GM04503 (cell line): ENCODE results near the gene MAPK6.
"Not testable (repeated sequence)": the region's sequence is repeated elsewhere in the genome, so short reads cannot be mapped to it uniquely, and the experiment has no call there.

Source experiments
- DNase-seq: peaks from one replicate; pipeline ENCODE4 v3.0.0-alpha.2; 2012; ENCODE audit warnings: low read depth

Gene MAPK6

GRCh38 chr15:52018693-52019393, at the start of gene MAPK6:
MAPK6 (plus strand) TSS chr15:52019219; CDS start chr15:52046461, 27,242 bp downstream.
- peak; percentile 55 for DNase-seq

- peak; percentile 2 for DNase-seq
Observed at GRCh38 chr15:51969728-51970127, 49.3 kb upstream of the MAPK6 start.

- DNase-seq, result no peak
Observed at GRCh38 chr15:51970132-51970817, 48.7 kb upstream of the MAPK6 start.

- DNase-seq, result no peak
Observed at GRCh38 chr15:51971032-51971374, 48.0 kb upstream of the MAPK6 start.

- DNase-seq, result peak; percentile 89
Observed at GRCh38 chr15:51971375-51972133, 47.5 kb upstream of the MAPK6 start, which contains the start of gene LEO1. LEO1 (minus strand) TSS chr15:51971778; CDS start chr15:51971745, 33 bp downstream.

- no peak for DNase-seq
Observed at GRCh38 chr15:51973220-51973619, 45.8 kb upstream of the MAPK6 start.

GRCh38 chr15:51973775-51974174, 45.2 kb upstream of the MAPK6 start:
- no peak for DNase-seq

- peak; percentile 55 for DNase-seq
Observed at GRCh38 chr15:51982013-51982769, 36.8 kb upstream of the MAPK6 start.

GRCh38 chr15:51982770-51983103, 36.3 kb upstream of the MAPK6 start:
- DNase-seq, result no peak

GRCh38 chr15:51991141-51991540, 27.9 kb upstream of the MAPK6 start:
- no peak for DNase-seq

- DNase-seq, result no peak
Observed at GRCh38 chr15:51992953-51993352, 26.1 kb upstream of the MAPK6 start.

- no peak for DNase-seq
Observed at GRCh38 chr15:52002351-52002750, 16.7 kb upstream of the MAPK6 start.

GRCh38 chr15:52003089-52003488, 15.9 kb upstream of the MAPK6 start:
- DNase-seq, result not testable (repeated sequence)

- no peak for DNase-seq
Observed at GRCh38 chr15:52003710-52004109, 15.3 kb upstream of the MAPK6 start.

- no peak for DNase-seq
Observed at GRCh38 chr15:52004806-52005205, 14.2 kb upstream of the MAPK6 start.

- DNase-seq, result no peak
Observed at GRCh38 chr15:52005748-52006701, 13.0 kb upstream of the MAPK6 start.

GRCh38 chr15:52006702-52007340, 12.2 kb upstream of the MAPK6 start:
- DNase-seq, result no peak

- no peak for DNase-seq
Observed at GRCh38 chr15:52008359-52008697, 10.7 kb upstream of the MAPK6 start.

- DNase-seq, result no peak
Observed at GRCh38 chr15:52008698-52009434, 10.2 kb upstream of the MAPK6 start.
